ENCODE results near the gene CBX8. TPM values are rescaled to one million over a fixed set of nuclear protein-coding genes. Genes with fewer than 3 reads are reported as not detected.

Gene CBX8
- total RNA-seq, 1 donor from 2014 or later, result 5.8 TPM

DNA sequence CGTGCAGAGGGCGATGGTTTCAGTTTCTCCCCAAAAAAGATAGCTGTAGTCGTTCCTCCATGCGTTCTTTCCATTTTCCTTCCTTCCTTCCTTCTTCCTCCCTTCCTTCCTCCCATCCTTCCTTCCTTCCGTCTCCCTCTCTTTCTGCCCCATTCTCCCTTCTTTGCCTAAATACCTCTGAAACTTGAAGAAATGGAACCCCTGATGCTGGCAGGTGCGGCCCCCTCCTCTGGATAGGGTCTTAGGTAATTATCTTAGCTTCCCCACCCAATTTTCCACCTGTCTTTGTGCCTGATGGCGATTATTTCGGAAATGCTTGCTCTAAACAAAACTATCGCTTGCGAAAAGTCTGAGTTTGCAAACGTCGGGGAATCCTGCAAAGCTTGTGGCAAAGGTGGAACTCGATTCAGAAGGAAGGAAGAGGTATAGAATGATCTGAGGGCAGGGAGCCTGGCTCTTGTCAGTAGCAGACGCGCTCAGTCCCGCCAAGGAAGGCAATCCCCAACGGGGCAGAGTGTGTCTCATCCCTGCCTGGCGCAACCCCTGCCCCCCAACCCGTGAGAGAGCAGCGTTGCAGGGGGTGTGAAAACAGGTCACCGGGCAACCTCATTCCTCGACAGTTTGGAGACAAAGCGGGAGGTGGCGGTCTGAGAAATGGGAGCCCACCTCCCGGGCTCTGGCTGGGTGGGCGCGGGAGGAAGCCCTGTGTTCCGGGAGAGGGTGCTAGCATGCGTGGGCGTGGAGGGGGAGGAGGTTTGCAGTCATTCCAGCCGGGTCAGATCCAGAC, 2.9 kb upstream of the CBX8 start:
- Histone ChIP-seq H3K36me3 (peaks cover 7% of the 10 kb centered on the region), H3K4me1 (peaks cover 62% of the 10 kb centered on the region), H3K27ac (no peak overlapping the region), H3K27me3 (ENCODE audit: low read depth) (peaks cover 70% of the 10 kb centered on the region), H3K9me3 (no peaks in the 10 kb centered on the region), H3K4me3 (no peak overlapping the region)
- TF ChIP-seq, protein P1, sequence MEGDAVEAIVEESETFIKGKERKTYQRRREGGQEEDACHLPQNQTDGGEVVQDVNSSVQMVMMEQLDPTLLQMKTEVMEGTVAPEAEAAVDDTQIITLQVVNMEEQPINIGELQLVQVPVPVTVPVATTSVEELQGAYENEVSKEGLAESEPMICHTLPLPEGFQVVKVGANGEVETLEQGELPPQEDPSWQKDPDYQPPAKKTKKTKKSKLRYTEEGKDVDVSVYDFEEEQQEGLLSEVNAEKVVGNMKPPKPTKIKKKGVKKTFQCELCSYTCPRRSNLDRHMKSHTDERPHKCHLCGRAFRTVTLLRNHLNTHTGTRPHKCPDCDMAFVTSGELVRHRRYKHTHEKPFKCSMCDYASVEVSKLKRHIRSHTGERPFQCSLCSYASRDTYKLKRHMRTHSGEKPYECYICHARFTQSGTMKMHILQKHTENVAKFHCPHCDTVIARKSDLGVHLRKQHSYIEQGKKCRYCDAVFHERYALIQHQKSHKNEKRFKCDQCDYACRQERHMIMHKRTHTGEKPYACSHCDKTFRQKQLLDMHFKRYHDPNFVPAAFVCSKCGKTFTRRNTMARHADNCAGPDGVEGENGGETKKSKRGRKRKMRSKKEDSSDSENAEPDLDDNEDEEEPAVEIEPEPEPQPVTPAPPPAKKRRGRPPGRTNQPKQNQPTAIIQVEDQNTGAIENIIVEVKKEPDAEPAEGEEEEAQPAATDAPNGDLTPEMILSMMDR (IDR thresholded peaks at IDR 0.05), result no peak
- intact Hi-C loops (cut with DNase I), result no loop called here
- no peak for DNase-seq
- ATAC-seq, result no peak

GRCh38 chr17:79799174-79799537, 2.3 kb upstream of the CBX8 start:
- peaks cover 59% of the 10 kb centered on the region for H3K4me1 ChIP-seq
- H3K27me3 ChIP-seq (ENCODE audit: low read depth), result peaks cover 65% of the 10 kb centered on the region
- no peak overlapping the region for H3K4me3 ChIP-seq
- ATAC-seq (no peak), DNase-seq (no peak)
- TF ChIP-seq, protein P1 (IDR thresholded peaks at IDR 0.05), result no peak
- H3K9me3 ChIP-seq, result no peaks in the 10 kb centered on the region
- peaks cover 11% of the 10 kb centered on the region for H3K36me3 ChIP-seq
- no peak overlapping the region for H3K27ac ChIP-seq
- intact Hi-C loops (cut with DNase I), result no loop called here

DNA sequence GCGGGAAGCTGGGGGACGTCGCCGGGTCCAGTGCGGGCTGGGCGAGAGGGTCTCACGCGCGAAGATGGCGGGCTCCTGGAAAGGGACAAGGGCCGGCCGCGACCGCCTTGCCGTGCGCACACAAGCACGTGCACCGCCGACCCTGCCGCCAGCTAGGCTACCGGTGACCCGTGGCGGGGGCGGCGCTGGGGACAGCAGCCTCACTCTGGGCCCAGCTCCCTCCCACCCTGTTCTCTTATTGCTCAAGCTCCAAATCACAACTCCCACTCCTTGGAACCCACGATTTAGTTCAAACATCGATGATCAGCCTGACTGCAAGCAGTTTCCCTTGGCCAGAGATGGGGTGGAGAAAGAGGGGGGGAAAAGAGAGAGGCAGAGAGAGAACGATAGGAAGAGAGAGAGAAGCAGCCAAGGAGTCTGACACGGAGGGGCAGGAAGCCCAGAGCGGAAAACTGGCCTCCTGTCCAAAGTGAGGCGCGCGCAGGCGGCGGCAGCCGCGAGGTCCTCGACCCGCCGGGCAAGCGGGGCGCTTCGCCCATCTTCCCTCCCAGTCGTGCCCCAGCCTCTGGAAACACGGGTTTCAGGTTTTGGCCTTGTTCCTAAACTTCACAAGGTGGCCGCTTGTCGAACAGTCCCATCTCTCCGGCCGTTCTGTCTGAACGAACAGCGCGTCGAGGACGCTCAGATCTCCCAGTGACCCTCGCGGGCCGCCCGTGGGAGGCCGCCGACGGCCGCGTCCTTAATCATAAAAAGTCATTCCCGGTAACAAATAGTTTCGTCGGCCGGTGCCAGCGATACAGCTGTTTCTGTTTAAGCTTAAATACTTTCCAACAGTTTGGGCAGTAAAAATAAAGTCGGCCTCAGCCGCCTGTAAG, 1.7 kb upstream of the CBX8 start:
- Histone ChIP-seq H3K27me3 (ENCODE audit: low read depth) (peaks cover 59% of the 10 kb centered on the region), H3K36me3 (peaks cover 11% of the 10 kb centered on the region), H3K9me3 (no peaks in the 10 kb centered on the region), H3K27ac (no peak overlapping the region), H3K4me1 (peaks cover 57% of the 10 kb centered on the region), H3K4me3 (peak overlapping the region; percentile 70)
- no peak for ATAC-seq
- DNase-seq, result no peak
- intact Hi-C loops (cut with DNase I), result no loop called here
- TF ChIP-seq, protein P1 (IDR thresholded peaks at IDR 0.05), result no peak

DNA sequence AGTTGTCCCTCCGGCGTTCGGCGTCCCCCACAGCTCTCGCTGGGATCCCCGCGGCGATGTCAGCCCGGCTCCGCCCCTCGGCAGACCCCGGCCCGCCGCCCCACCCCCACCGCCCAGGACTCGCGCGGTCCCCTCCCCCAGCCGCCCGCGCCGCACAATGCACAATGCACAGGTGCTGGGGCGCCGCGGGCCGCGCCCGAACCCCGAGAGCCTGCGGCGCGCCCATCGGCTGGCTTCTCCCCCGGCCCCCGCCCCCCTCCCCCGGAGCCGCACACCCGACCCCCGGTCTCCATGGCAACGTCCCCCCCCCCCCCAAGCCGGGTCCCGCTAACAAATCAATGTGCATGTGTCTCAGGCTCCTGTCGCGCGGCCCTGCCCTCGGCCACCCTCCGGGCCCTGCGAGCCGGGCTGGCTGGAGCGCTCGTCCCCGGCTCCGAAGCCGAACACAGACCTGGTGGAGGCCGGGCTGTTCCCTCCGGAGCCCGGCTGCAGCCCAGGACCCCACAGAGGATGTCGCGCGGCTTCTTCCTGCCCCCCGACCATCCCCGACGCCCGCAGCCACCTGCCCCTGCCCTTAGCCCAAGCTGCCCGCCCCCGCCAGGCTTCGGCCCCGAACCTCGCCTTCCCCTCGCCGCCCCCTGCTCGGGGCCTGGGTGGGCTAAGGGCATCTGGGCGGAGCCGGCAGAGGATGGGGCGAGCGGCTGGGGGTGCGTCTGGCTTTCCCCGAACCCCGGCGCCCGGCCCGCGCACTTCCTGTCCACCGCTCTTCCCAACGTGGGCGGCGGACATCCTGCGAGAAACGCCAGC, 818 bp upstream of the CBX8 start:
- TF ChIP-seq, protein P1 (IDR thresholded peaks at IDR 0.05), result no peak
- Histone ChIP-seq H3K36me3 (peaks cover 11% of the 10 kb centered on the region), H3K9me3 (no peaks in the 10 kb centered on the region), H3K27me3 (ENCODE audit: low read depth) (peaks cover 59% of the 10 kb centered on the region), H3K27ac (peak overlapping the region; percentile 87), H3K4me1 (peaks cover 63% of the 10 kb centered on the region), H3K4me3 (peak overlapping the region; percentile 70)
- peak; percentile 26 to 41 for ATAC-seq
- intact Hi-C loops (cut with DNase I), result no loop called here
- no peak for DNase-seq

- ATAC-seq (no peak), DNase-seq (no peak)
- Histone ChIP-seq H3K27me3 (ENCODE audit: low read depth) (peaks cover 59% of the 10 kb centered on the region), H3K4me1 (peaks cover 68% of the 10 kb centered on the region), H3K9me3 (no peaks in the 10 kb centered on the region), H3K36me3 (peaks cover 11% of the 10 kb centered on the region), H3K27ac (peak overlapping the region; percentile 87), H3K4me3 (peak overlapping the region; percentile 70)
- intact Hi-C loops (cut with DNase I), result no loop called here
- TF ChIP-seq, protein P1 (IDR thresholded peaks at IDR 0.05), result no peak
These were observed 474 bp downstream of the CBX8 start for GRCh38 chr17:79796444-79796762.
